ENCODE results near the gene CD47.

- no peak for TF ChIP-seq CTCF (IDR thresholded peaks at IDR 0.05)
- no peak for TF ChIP-seq POLR2A (IDR thresholded peaks at IDR 0.05)
Observed at GRCh38 chr3:108076564-108076963, 14.3 kb downstream of the CD47 start.
